ENCODE data around the gene NSUN7.

NSUN7 gene

GRCh38 chr4:40723728-40724127 lies 26.0 kb upstream of the NSUN7 start:
- Histone ChIP-seq H3K4me1 (ENCODE audit: insufficient read depth, insufficient read length) (no peaks in the 10 kb centered on the region), H3K4me3 (ENCODE audit: insufficient read length, low read depth) (no peak overlapping the region)

DNA sequence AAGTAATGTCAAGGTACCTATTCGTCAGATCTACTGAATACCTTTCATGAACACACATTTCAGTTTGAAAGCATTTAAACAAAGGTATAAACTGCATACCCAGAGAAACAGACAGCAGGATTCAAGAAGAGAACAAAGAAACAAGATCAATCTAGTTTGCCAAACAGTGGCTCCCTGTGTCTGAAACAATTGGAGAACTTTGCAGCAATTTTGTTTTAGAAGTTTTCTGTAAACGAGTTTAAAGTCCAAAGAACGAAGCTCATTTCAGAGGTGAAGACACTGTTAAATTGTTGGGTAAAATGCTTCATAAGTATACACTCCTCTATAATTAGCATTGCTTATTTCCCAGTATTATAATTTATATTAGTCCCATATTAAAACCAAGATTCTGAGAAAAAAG lies 21.4 kb upstream of the NSUN7 start:
- TF ChIP-seq ZNF274 (IDR thresholded peaks at IDR 0.05; ENCODE audit: low read depth, low read length) (no peak), YY1 (IDR thresholded peaks at IDR 0.05; ENCODE audit: insufficient read depth, insufficient read length) (no peak), SUZ12 (IDR thresholded peaks at IDR 0.05; ENCODE audit: extremely low read depth, insufficient read depth, insufficient read length) (no peak)
- Histone ChIP-seq H3K9ac (ENCODE audit: insufficient read length, low read depth) (no peak overlapping the region), H3K36me3 (ENCODE audit: insufficient read depth, insufficient read length, low read length) (no peaks in the 10 kb centered on the region), H3K27me3 (ENCODE audit: insufficient read depth, insufficient read length) (no peaks in the 10 kb centered on the region), H3K4me3 (ENCODE audit: insufficient read length, low read depth) (no peak overlapping the region), H3K4me1 (ENCODE audit: insufficient read depth, insufficient read length) (no peaks in the 10 kb centered on the region), H3K9me3 (ENCODE audit: insufficient read depth, low read length) (no peaks in the 10 kb centered on the region)
- no peak for DNase-seq (ENCODE audit: low read depth, low spot score)

More at GRCh38 chr4:40723728-40724127, 26.0 kb upstream of the NSUN7 start:
- no peak for DNase-seq (ENCODE audit: low read depth, low spot score)
- no peaks in the 10 kb centered on the region for H3K36me3 ChIP-seq (ENCODE audit: insufficient read depth, insufficient read length, low read length)
- TF ChIP-seq ZNF274 (IDR thresholded peaks at IDR 0.05; ENCODE audit: low read depth, low read length) (no peak), YY1 (IDR thresholded peaks at IDR 0.05; ENCODE audit: insufficient read depth, insufficient read length) (no peak), SUZ12 (IDR thresholded peaks at IDR 0.05; ENCODE audit: extremely low read depth, insufficient read depth, insufficient read length) (no peak)
- H3K27me3 ChIP-seq (ENCODE audit: insufficient read depth, insufficient read length) = no peaks in the 10 kb centered on the region
- H3K9me3 ChIP-seq (ENCODE audit: insufficient read depth, low read length) = no peaks in the 10 kb centered on the region
- H3K9ac ChIP-seq (ENCODE audit: insufficient read length, low read depth) = no peak overlapping the region

DNA sequence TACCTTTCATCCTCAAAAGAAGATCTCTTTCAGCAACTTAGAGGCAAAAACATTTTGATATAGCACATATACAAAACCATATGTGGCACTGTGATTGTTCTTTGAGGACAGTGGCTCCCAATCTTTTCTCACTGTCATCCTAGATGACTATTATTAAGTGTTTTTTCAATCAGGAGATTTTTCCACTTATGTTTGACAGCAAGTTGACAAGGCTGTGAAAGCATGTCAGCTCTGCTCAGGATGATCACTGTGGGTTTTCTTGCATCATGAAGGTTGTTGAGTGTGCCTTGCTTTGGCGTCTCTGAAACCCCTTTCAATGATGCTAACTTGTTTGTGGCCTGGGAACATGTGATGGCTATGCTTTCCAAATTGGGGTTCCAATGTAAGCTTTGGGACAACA lies 20.2 kb upstream of the NSUN7 start:
- H3K36me3 ChIP-seq (ENCODE audit: insufficient read depth, insufficient read length, low read length) = no peaks in the 10 kb centered on the region
- DNase-seq (ENCODE audit: low read depth, low spot score) = no peak
- no peaks in the 10 kb centered on the region for H3K4me1 ChIP-seq (ENCODE audit: insufficient read depth, insufficient read length)
- no peak overlapping the region for H3K4me3 ChIP-seq (ENCODE audit: insufficient read length, low read depth)
- H3K9ac ChIP-seq (ENCODE audit: insufficient read length, low read depth) = no peak overlapping the region
- TF ChIP-seq YY1 (IDR thresholded peaks at IDR 0.05; ENCODE audit: insufficient read depth, insufficient read length) = no peak
- no peak for TF ChIP-seq SUZ12 (IDR thresholded peaks at IDR 0.05; ENCODE audit: extremely low read depth, insufficient read depth, insufficient read length)
- TF ChIP-seq ZNF274 (IDR thresholded peaks at IDR 0.05; ENCODE audit: low read depth, low read length) = no peak
- H3K9me3 ChIP-seq (ENCODE audit: insufficient read depth, low read length) = no peaks in the 10 kb centered on the region
- H3K27me3 ChIP-seq (ENCODE audit: insufficient read depth, insufficient read length) = no peaks in the 10 kb centered on the region

DNA sequence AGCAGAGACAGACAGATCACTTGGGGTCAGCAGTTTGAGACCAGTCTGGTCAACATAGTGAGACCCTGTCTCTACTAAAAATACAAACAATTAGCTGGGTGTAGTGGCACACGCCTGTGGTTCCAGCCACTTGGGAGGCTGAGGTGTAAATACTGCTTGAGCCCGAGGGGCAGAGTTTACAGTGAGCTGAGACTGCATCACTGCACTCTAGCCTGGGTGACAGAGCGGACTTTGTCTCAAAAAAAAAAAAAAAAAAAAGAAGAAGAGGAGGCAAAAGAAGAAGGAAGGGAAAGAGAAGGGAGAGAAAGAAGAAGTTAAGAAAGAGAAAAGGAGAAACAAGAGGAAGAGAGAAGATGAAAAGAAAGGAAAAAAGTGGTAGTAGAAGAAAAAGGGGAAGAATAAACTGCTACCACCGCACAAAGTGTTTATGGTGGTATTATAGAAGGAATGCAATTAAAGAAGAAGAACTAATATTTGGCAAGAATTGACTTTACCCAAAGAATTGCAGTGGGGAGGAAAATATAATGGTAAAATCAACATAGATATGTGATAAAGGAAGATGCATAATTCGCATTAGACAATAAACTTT lies 19.6 kb upstream of the NSUN7 start:
- Histone ChIP-seq H3K36me3 (ENCODE audit: insufficient read depth, insufficient read length, low read length) (no peaks in the 10 kb centered on the region), H3K4me3 (ENCODE audit: insufficient read length, low read depth) (no peak overlapping the region), H3K4me1 (ENCODE audit: insufficient read depth, insufficient read length) (no peaks in the 10 kb centered on the region), H3K9me3 (ENCODE audit: insufficient read depth, low read length) (no peaks in the 10 kb centered on the region), H3K9ac (ENCODE audit: insufficient read length, low read depth) (no peak overlapping the region), H3K27me3 (ENCODE audit: insufficient read depth, insufficient read length) (no peaks in the 10 kb centered on the region)
- TF ChIP-seq ZNF274 (IDR thresholded peaks at IDR 0.05; ENCODE audit: low read depth, low read length) (no peak), SUZ12 (IDR thresholded peaks at IDR 0.05; ENCODE audit: extremely low read depth, insufficient read depth, insufficient read length) (no peak), YY1 (IDR thresholded peaks at IDR 0.05; ENCODE audit: insufficient read depth, insufficient read length) (no peak)
- no peak for DNase-seq (ENCODE audit: low read depth, low spot score)

- DNase-seq (ENCODE audit: low read depth, low spot score) = no peak
- no peaks in the 10 kb centered on the region for H3K9me3 ChIP-seq (ENCODE audit: insufficient read depth, low read length)
Observed at GRCh38 chr4:40731361-40731760, 18.4 kb upstream of the NSUN7 start.

DNA sequence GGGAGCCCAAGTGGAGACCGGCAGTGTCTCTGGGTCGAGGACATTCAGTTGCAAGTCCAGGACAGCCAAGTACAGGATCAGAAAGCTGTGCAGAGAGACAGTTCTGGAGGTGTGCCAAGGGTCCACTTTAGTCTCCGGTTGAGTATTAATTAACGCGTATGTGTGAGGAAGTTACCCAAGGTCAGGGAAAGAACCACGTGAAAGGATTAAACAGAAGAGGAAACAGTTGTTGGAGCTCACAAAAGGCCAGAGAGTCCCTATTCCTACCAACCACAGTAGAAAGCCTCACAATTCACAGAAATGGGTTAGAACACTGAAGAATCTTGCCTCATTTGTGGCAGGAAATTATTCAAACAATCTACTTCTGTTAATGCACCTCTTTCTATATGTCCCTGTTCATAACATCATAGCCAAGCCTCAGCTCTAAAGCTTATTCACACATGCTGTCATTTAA lies 17.9 kb upstream of the NSUN7 start:
- no peaks in the 10 kb centered on the region for H3K9me3 ChIP-seq (ENCODE audit: insufficient read depth, low read length)
- H3K36me3 ChIP-seq (ENCODE audit: insufficient read depth, insufficient read length, low read length) = no peaks in the 10 kb centered on the region
- no peak overlapping the region for H3K4me3 ChIP-seq (ENCODE audit: insufficient read length, low read depth)
- no peaks in the 10 kb centered on the region for H3K4me1 ChIP-seq (ENCODE audit: insufficient read depth, insufficient read length)
- DNase-seq (ENCODE audit: low read depth, low spot score) = no peak
- no peaks in the 10 kb centered on the region for H3K27me3 ChIP-seq (ENCODE audit: insufficient read depth, insufficient read length)
- TF ChIP-seq YY1 (IDR thresholded peaks at IDR 0.05; ENCODE audit: insufficient read depth, insufficient read length) (no peak), ZNF274 (IDR thresholded peaks at IDR 0.05; ENCODE audit: low read depth, low read length) (no peak), SUZ12 (IDR thresholded peaks at IDR 0.05; ENCODE audit: extremely low read depth, insufficient read depth, insufficient read length) (no peak)
- H3K9ac ChIP-seq (ENCODE audit: insufficient read length, low read depth) = no peak overlapping the region

More at GRCh38 chr4:40731361-40731760, 18.4 kb upstream of the NSUN7 start:
- H3K36me3 ChIP-seq (ENCODE audit: insufficient read depth, insufficient read length, low read length) = no peaks in the 10 kb centered on the region
- TF ChIP-seq SUZ12 (IDR thresholded peaks at IDR 0.05; ENCODE audit: extremely low read depth, insufficient read depth, insufficient read length) = no peak
- TF ChIP-seq YY1 (IDR thresholded peaks at IDR 0.05; ENCODE audit: insufficient read depth, insufficient read length) = no peak
- TF ChIP-seq ZNF274 (IDR thresholded peaks at IDR 0.05; ENCODE audit: low read depth, low read length) = no peak
- H3K4me1 ChIP-seq (ENCODE audit: insufficient read depth, insufficient read length) = no peaks in the 10 kb centered on the region
- H3K27me3 ChIP-seq (ENCODE audit: insufficient read depth, insufficient read length) = no peaks in the 10 kb centered on the region
- H3K4me3 ChIP-seq (ENCODE audit: insufficient read length, low read depth) = no peak overlapping the region
- no peak overlapping the region for H3K9ac ChIP-seq (ENCODE audit: insufficient read length, low read depth)

GRCh38 chr4:40733752-40734151 lies 16.0 kb upstream of the NSUN7 start:
- no peak for DNase-seq (ENCODE audit: low read depth, low spot score)
- H3K9me3 ChIP-seq (ENCODE audit: insufficient read depth, low read length) = no peaks in the 10 kb centered on the region
- H3K9ac ChIP-seq (ENCODE audit: insufficient read length, low read depth) = no peak overlapping the region
- no peaks in the 10 kb centered on the region for H3K27me3 ChIP-seq (ENCODE audit: insufficient read depth, insufficient read length)
- no peaks in the 10 kb centered on the region for H3K4me1 ChIP-seq (ENCODE audit: insufficient read depth, insufficient read length)
- no peaks in the 10 kb centered on the region for H3K36me3 ChIP-seq (ENCODE audit: insufficient read depth, insufficient read length, low read length)
- no peak for TF ChIP-seq ZNF274 (IDR thresholded peaks at IDR 0.05; ENCODE audit: low read depth, low read length)
- no peak for TF ChIP-seq YY1 (IDR thresholded peaks at IDR 0.05; ENCODE audit: insufficient read depth, insufficient read length)
- TF ChIP-seq SUZ12 (IDR thresholded peaks at IDR 0.05; ENCODE audit: extremely low read depth, insufficient read depth, insufficient read length) = no peak
- H3K4me3 ChIP-seq (ENCODE audit: insufficient read length, low read depth) = no peak overlapping the region
